HepG2 (cell line): ENCODE data around the gene STKLD1. TPM values are rescaled to one million over a fixed set of nuclear protein-coding genes. Genes with fewer than 3 reads are reported as not detected.
A peak's percentile ranks its signal among the peaks of the same experiment; 100 is the strongest.

ENCODE experiments used
- GATAD2A ChIP-seq: IDR thresholded peaks from 2 replicates; pipeline ENCODE4 v1.6.1; 2016
- GRHL1 ChIP-seq: sonication (generic); formaldehyde crosslinking; conservative IDR thresholded peaks from 2 replicates; pipeline ENCODE4 v1.8.0; 2022; ENCODE audit warnings: missing genetic modification reagents
- JUNB ChIP-seq: sonication (generic); formaldehyde crosslinking; IDR thresholded peaks from 2 replicates; pipeline ENCODE4 v1.8.0; 2022; ENCODE audit warnings: missing genetic modification reagents, mild to moderate bottlenecking, borderline replicate concordance
- KDM3A ChIP-seq: IDR thresholded peaks from 2 replicates; pipeline ENCODE4 v1.6.1; 2018; ENCODE audit warnings: low read depth, missing compliant biosample characterization
- MAFK ChIP-seq, 2 experiments: IDR thresholded peaks in 1 of 2; conservative IDR thresholded peaks in 1 of 2; 2 replicates each; pipeline ENCODE4 v1.6.1; 2011; ENCODE audit warnings: improper control_type of control experiment in 2 of 2, low read length in 2 of 2
- MZF1 ChIP-seq: sonication (generic); formaldehyde crosslinking; IDR thresholded peaks from 2 replicates; pipeline ENCODE4 v1.8.1; 2023; ENCODE audit warnings: mild to moderate bottlenecking, missing genetic modification reagents, borderline replicate concordance
- TEAD2 ChIP-seq: sonication (generic); formaldehyde crosslinking; IDR thresholded peaks from 2 replicates; pipeline ENCODE4 v1.9.0; 2021; ENCODE audit warnings: missing genetic modification reagents
- ZEB1 ChIP-seq: IDR thresholded peaks from 2 replicates; pipeline ENCODE4 v1.6.1; 2012; ENCODE audit warnings: mild to moderate bottlenecking, low read depth, inconsistent platforms; ENCODE audit not compliant: insufficient replicate concordance
- ZMYM2 ChIP-seq: sonication (generic); formaldehyde crosslinking; IDR thresholded peaks from 2 replicates; pipeline ENCODE4 v1.8.0; 2022; ENCODE audit warnings: mild to moderate bottlenecking, missing genetic modification reagents
- ZNF274 ChIP-seq: sonication (generic); formaldehyde crosslinking; IDR thresholded peaks from 2 replicates; pipeline ENCODE4 v1.5.1; 2020; ENCODE audit warnings: mild to moderate bottlenecking, missing genetic modification reagents
- ZNF33B ChIP-seq: sonication (generic); formaldehyde crosslinking; IDR thresholded peaks from 2 replicates; pipeline ENCODE4 v1.5.1; 2020; ENCODE audit warnings: mild to moderate bottlenecking, missing genetic modification reagents
- ZNF367 ChIP-seq: sonication (generic); formaldehyde crosslinking; IDR thresholded peaks from 2 replicates; pipeline ENCODE4 v1.4.0; 2020; ENCODE audit warnings: missing genetic modification reagents, borderline replicate concordance
- ZNF567 ChIP-seq: sonication (generic); formaldehyde crosslinking; IDR thresholded peaks from 2 replicates; pipeline ENCODE4 v1.8.1; 2023; ENCODE audit warnings: mild to moderate bottlenecking, missing genetic modification reagents, borderline replicate concordance
- ZNF605 ChIP-seq: sonication (generic); formaldehyde crosslinking; IDR thresholded peaks from 2 replicates; pipeline ENCODE4 v1.8.0; 2022; ENCODE audit warnings: mild to moderate bottlenecking, missing genetic modification reagents
- ZNF619 ChIP-seq: sonication (generic); formaldehyde crosslinking; IDR thresholded peaks from 2 replicates; pipeline ENCODE4 v1.4.0; 2020; ENCODE audit warnings: mild to moderate bottlenecking, missing genetic modification reagents
- ZNF629 ChIP-seq: sonication (generic); formaldehyde crosslinking; conservative IDR thresholded peaks from 2 replicates; pipeline ENCODE4 v1.5.0; 2020; ENCODE audit warnings: missing genetic modification reagents
- ZNF703 ChIP-seq: sonication (generic); formaldehyde crosslinking; IDR thresholded peaks from 2 replicates; pipeline ENCODE4 v1.5.1; 2020; ENCODE audit warnings: missing genetic modification reagents, mild to moderate bottlenecking, moderate library complexity, borderline replicate concordance
- polyA plus RNA-seq, 8 experiments: library from polyadenylated mRNA; depleted of rRNA in 3 of 8; stranded (reverse) in 7 of 8; unstranded in 1 of 8; fragments of >200 nt; fragmentation: Illumina TruSeq in 4 of 8; extraction: Trizol in 4 of 8; gene quantifications; 2 replicates each; pipeline versions ENCODE4 v1.2.1 to v1.2.3, GENCODE V29; 2011 to 2016; ENCODE audit warnings: low read depth in 4 of 8, missing spikeins in 1 of 8, mixed read lengths in 1 of 8; ENCODE audit not compliant: insufficient read depth in 1 of 8
- total RNA-seq, 5 experiments: library from RNA; depleted of rRNA; stranded (reverse); fragments of >200 nt; fragmentation: Illumina TruSeq; extraction: Trizol; gene quantifications; 2 replicates each; pipeline ENCODE4 v1.2.3, GENCODE V29; 2016; ENCODE audit warnings: low read depth in 1 of 5
- TF ChIP-seq, protein P1 (sequence below): sonication (generic); formaldehyde crosslinking; IDR thresholded peaks from 2 replicates; pipeline ENCODE4 v1.4.0; 2020; ENCODE audit warnings: mild to moderate bottlenecking, missing genetic modification reagents
- TF ChIP-seq, protein P2 (sequence below): sonication (generic); formaldehyde crosslinking; IDR thresholded peaks from 2 replicates; pipeline ENCODE4 v1.4.0; 2020; ENCODE audit warnings: mild to moderate bottlenecking, missing genetic modification reagents
- TF ChIP-seq, protein P3 (sequence below): sonication (generic); formaldehyde crosslinking; IDR thresholded peaks from 2 replicates; pipeline ENCODE4 v1.9.0; 2021; ENCODE audit warnings: missing genetic modification reagents, borderline replicate concordance
- TF ChIP-seq, protein P4 (sequence below): sonication (generic); formaldehyde crosslinking; IDR thresholded peaks from 2 replicates; pipeline ENCODE4 v1.5.0; 2020; ENCODE audit warnings: mild to moderate bottlenecking, missing genetic modification reagents

The STKLD1 gene
- total and polyA plus RNA-seq, 2 of the 13 experiments (the other 11 are each of a cell fraction or from before 2014, with no cell fraction given): 1.5 to 2.2 TPM

DNA sequence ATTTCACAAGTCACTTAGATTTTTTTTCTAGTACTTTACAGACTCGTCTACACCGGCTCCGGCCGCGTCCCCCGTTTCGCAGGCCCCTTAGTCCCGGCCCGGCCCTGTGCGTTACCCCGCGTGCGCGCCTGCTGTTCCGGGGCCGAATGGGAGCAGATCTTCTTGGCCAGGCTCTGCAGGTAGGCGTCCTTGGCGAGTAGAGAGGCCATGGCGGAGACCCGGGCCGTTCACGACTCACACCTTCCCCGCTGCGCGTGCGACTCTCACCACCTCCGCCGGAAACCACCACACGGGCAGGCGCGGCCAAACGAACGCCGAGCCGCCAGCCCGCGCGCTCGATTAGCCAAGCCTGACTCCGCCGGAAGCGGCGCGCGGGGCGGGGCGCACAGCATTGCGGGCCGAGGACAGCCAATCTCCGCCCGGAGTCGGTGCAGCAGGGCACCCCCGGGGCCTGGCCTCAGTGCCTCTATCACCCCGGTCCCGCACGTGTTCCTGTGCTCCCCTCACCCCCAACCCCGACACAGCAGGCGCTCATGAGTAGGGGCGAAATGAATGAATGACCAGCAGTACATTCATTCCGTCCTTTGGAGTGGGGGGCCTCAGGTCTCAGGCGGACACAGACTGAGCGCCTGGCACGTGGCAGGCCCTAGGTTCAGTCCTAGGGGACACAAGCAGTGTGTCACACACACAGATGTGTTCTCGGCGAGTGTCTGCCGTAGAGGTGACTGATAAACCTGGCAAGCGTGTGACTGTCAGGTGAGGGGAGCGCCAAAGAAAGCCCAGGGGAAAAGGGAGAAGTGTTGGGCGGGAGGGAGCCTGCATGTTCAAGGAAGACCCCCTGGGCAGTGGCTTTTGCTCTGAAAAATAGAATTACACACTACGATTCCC lies 40.0 kb upstream of the STKLD1 start, which contains the start of gene SURF6 (continued):
- TF ChIP-seq GRHL1 (CRISPR knock-in tag) (no peak), ZNF703 (no peak; the same call in 1 of the 2 replicates), ZNF367 (CRISPR knock-in tag) (peak; percentile 73; the same call in 1 of the 2 replicates), ZNF629 (CRISPR knock-in tag) (no peak), JUNB (CRISPR knock-in tag) (0 out of 2 replicates have a peak, but pooled peaks have one; percentile 3), ZNF274 (CRISPR knock-in tag) (peak; percentile 86; the same call in 1 of the 2 replicates), ZNF33B (CRISPR knock-in tag) (peak; percentile 83), ZNF605 (CRISPR knock-in tag) (peak; percentile 97), GATAD2A (peak; percentile 45), MAFK (conservative IDR thresholded peaks at IDR 0.05 in 1 of 2, IDR thresholded peaks at IDR 0.05 in 1 of 2; ENCODE audit: low read length in 2 of 2) (peak in 1 of 2 experiments; percentile 55; a peak in 2 of 4 replicates), TEAD2 (CRISPR knock-in tag) (no peak), MZF1 (no peak), ZNF619 (CRISPR knock-in tag) (peak; percentile 69; the same call in 1 of the 2 replicates), ZMYM2 (peak; percentile 65), KDM3A (CRISPR knock-in tag) (peak; percentile 89), ZNF567 (CRISPR knock-in tag) (peak; percentile 88), ZEB1 (no peak)
- TF ChIP-seq, protein P1, sequence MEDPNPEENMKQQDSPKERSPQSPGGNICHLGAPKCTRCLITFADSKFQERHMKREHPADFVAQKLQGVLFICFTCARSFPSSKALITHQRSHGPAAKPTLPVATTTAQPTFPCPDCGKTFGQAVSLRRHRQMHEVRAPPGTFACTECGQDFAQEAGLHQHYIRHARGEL (CRISPR knock-in tag): 0 out of 2 replicates have a peak, but pooled peaks have one; percentile 31
- TF ChIP-seq, protein P2, sequence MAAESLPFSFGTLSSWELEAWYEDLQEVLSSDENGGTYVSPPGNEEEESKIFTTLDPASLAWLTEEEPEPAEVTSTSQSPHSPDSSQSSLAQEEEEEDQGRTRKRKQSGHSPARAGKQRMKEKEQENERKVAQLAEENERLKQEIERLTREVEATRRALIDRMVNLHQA (CRISPR knock-in tag): no peak
- TF ChIP-seq, protein P3, sequence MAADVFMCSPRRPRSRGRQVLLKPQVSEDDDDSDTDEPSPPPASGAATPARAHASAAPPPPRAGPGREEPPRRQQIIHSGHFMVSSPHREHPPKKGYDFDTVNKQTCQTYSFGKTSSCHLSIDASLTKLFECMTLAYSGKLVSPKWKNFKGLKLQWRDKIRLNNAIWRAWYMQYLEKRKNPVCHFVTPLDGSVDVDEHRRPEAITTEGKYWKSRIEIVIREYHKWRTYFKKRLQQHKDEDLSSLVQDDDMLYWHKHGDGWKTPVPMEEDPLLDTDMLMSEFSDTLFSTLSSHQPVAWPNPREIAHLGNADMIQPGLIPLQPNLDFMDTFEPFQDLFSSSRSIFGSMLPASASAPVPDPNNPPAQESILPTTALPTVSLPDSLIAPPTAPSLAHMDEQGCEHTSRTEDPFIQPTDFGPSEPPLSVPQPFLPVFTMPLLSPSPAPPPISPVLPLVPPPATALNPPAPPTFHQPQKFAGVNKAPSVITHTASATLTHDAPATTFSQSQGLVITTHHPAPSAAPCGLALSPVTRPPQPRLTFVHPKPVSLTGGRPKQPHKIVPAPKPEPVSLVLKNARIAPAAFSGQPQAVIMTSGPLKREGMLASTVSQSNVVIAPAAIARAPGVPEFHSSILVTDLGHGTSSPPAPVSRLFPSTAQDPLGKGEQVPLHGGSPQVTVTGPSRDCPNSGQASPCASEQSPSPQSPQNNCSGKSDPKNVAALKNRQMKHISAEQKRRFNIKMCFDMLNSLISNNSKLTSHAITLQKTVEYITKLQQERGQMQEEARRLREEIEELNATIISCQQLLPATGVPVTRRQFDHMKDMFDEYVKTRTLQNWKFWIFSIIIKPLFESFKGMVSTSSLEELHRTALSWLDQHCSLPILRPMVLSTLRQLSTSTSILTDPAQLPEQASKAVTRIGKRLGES (CRISPR knock-in tag): no peak
- TF ChIP-seq, protein P4, sequence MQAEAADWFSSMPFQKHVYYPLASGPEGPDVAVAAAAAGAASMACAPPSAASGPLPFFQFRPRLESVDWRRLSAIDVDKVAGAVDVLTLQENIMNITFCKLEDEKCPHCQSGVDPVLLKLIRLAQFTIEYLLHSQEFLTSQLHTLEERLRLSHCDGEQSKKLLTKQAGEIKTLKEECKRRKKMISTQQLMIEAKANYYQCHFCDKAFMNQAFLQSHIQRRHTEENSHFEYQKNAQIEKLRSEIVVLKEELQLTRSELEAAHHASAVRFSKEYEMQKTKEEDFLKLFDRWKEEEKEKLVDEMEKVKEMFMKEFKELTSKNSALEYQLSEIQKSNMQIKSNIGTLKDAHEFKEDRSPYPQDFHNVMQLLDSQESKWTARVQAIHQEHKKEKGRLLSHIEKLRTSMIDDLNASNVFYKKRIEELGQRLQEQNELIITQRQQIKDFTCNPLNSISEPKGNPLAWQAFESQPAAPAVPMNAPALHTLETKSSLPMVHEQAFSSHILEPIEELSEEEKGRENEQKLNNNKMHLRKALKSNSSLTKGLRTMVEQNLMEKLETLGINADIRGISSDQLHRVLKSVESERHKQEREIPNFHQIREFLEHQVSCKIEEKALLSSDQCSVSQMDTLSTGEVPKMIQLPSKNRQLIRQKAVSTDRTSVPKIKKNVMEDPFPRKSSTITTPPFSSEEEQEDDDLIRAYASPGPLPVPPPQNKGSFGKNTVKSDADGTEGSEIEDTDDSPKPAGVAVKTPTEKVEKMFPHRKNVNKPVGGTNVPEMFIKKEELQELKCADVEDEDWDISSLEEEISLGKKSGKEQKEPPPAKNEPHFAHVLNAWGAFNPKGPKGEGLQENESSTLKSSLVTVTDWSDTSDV (CRISPR knock-in tag): no peak
